Tibial artery (tissue), 4 donors: ENCODE data around the gene WNT8A.

Experiments
- DNase-seq, 2 donors: peaks; one replicate each; pipeline ENCODE4 v3.0.0-alpha.2; 2019
- H3K27ac ChIP-seq, 2 donors: fragments of 200-600 bp; sonication (generic) in 1 of 2; 1 replicate in 1 of 2; 2 replicates in 1 of 2; pipeline ENCODE4 v1.5.1; 2018 to 2019; ENCODE audit warnings: mild to moderate bottlenecking in 1 of 2
- H3K27me3 ChIP-seq, 2 donors: fragments of 200-600 bp; sonication (generic) in 1 of 2; one replicate each; pipeline versions ENCODE4 v1.5.1 to v1.6.0; 2016 to 2019
- H3K36me3 ChIP-seq, 3 donors: fragments of 200-600 bp; sonication (generic) in 2 of 3; one replicate each; pipeline ENCODE4 v1.5.1; 2016 to 2019; ENCODE audit warnings: mild to moderate bottlenecking in 2 of 3
- H3K4me1 ChIP-seq, 4 donors: fragments of 200-600 bp; sonication (generic) in 2 of 4; 1 replicate in 3 of 4; 2 replicates in 1 of 4; pipeline ENCODE4 v1.5.1; 2016 to 2019
- H3K4me3 ChIP-seq, 2 donors: fragments of 200-600 bp; sonication (generic) in 1 of 2; 1 replicate in 1 of 2; 2 replicates in 1 of 2; pipeline ENCODE4 v1.5.1; 2018 to 2019; ENCODE audit warnings: mild to moderate bottlenecking in 2 of 2
- H3K9me3 ChIP-seq, 3 donors: fragments of 200-600 bp; sonication (generic) in 1 of 3; one replicate each; pipeline ENCODE4 v1.5.1; 2016 to 2019
- CTCF ChIP-seq, 2 experiments: fragments of 200-600 bp in 1 of 2; fragments of 450-650 bp in 1 of 2; IDR thresholded peaks; one replicate each; pipeline ENCODE4 v1.5.1; 2017 to 2019; ENCODE audit warnings: antibody characterized with exemption in 2 of 2, mild to moderate bottlenecking in 1 of 2, moderate library complexity in 1 of 2
- intact Hi-C: fragments of 100-400 bp; cut with DNase I; formaldehyde crosslinking; loops from one replicate; pipeline ENCODE4 v1.15.0; 2023; ENCODE audit warnings: low total_unique reads

Gene WNT8A

DNA sequence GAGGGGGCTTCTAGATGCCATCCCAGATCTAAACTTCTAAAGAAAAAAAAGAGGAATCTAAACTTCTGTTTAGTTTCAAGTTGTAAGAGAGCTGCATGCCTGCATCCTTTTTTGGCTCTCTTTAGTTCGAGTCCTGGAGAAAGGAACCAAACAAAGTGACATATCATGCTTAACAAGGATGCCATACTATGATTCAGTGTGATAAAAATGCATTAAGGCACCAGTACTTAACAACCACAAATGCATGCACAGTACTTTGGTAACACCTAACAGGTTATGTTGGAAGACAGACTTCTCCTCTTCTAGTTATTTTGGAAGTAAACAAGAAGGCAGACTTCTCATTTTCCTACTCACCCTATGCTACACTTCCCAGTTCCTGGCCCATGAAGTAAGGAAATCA, 28.1 kb downstream of the WNT8A start:
- Histone ChIP-seq H3K27ac (no peak overlapping the region), H3K4me1 (no peaks in the 10 kb centered on the region), H3K36me3 (no peaks in the 10 kb centered on the region), H3K27me3 (no peaks in the 10 kb centered on the region), H3K9me3 (no peaks in the 10 kb centered on the region), H3K4me3 (no peak overlapping the region)
- intact Hi-C loops, result no loop called here
- no peak for DNase-seq
- no peak for TF ChIP-seq CTCF (IDR thresholded peaks at IDR 0.05)

DNA sequence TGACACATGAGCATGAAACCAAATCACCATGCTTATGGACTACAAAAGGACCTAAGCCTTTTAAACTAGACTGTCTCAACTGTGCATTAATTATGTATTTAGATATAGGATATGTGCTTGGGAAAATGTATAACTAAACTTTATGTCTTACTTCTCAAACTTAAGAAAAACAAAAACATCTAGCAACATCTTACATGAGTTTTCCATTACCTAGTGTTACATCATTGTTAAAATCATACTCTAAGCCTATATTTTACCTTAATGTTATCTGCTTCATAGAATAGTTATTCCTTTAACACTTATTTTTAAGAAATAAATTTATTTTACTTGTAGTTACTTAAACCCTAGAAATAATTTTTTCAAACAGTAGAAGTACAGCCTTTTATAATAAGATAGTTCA, 31.4 kb downstream of the WNT8A start:
- H3K27me3 ChIP-seq, result no peaks in the 10 kb centered on the region
- no peak overlapping the region for H3K4me3 ChIP-seq
- no peaks in the 10 kb centered on the region for H3K36me3 ChIP-seq
- no peak overlapping the region for H3K27ac ChIP-seq
- intact Hi-C loops, result no loop called here
- no peaks in the 10 kb centered on the region for H3K9me3 ChIP-seq
- DNase-seq, result no peak
- TF ChIP-seq CTCF (IDR thresholded peaks at IDR 0.05), result no peak
- H3K4me1 ChIP-seq, result no peaks in the 10 kb centered on the region

DNA sequence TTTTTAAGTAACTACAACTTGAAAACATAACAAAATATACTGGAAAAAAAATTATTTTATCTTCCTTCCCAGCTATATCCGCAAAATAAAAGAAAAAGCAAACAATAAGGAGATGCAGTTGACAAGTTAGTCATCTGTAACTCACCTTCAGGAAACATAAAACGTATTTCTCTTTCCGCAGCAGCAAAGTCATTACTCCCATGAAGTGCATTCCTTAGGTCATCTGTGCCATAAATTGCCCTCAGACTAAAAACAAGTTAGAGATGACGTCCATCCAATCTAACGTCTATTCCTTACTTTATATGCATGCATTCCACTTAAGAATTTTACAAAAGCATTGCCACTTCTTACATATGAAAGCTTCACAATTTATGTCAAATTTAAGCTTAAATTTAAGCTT, 44.5 kb downstream of the WNT8A start:
- Histone ChIP-seq H3K36me3 (no peaks in the 10 kb centered on the region), H3K4me1 (no peaks in the 10 kb centered on the region), H3K27me3 (peaks cover 0 to 3% of the 10 kb centered on the region in 2 donors), H3K4me3 (no peak overlapping the region), H3K27ac (no peak overlapping the region), H3K9me3 (no peaks in the 10 kb centered on the region)
- no peak for TF ChIP-seq CTCF (IDR thresholded peaks at IDR 0.05)
- intact Hi-C loops, result no loop called here
- DNase-seq, result no peak

- Histone ChIP-seq H3K4me1 (no peaks in the 10 kb centered on the region), H3K4me3 (no peak overlapping the region), H3K27me3 (peaks cover 0 to 3% of the 10 kb centered on the region in 2 donors), H3K9me3 (no peaks in the 10 kb centered on the region), H3K36me3 (no peaks in the 10 kb centered on the region), H3K27ac (no peak overlapping the region)
- intact Hi-C loops, result no loop called here
- TF ChIP-seq CTCF (IDR thresholded peaks at IDR 0.05), result no peak
- DNase-seq, result no peak
Observed at GRCh38 chr5:138129347-138129746, 45.5 kb downstream of the WNT8A start.

DNA sequence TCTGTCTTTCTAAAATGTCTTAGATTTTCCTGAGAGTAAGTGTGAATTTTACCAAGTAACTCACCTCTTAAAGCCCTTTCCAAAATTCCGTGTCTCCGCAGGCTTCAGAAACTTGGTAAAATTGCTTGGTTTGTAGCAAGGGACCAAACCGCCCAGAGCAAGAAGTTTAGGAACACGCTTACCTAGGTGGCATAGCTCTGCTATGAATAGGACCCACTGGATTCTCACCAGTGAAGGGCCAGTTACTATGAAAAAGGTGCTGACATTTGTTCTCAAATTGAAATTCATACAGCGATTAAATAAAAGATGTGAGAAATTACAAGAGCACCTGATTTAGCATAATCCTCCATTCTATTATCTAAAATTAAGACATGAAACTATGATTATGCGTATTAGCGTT, 48.7 kb downstream of the WNT8A start:
- no peak overlapping the region for H3K27ac ChIP-seq
- no peaks in the 10 kb centered on the region for H3K27me3 ChIP-seq
- H3K36me3 ChIP-seq, result no peaks in the 10 kb centered on the region
- no peak for DNase-seq
- H3K4me1 ChIP-seq, result no peaks in the 10 kb centered on the region
- TF ChIP-seq CTCF (IDR thresholded peaks at IDR 0.05), result no peak
- H3K9me3 ChIP-seq, result no peaks in the 10 kb centered on the region
- H3K4me3 ChIP-seq, result no peak overlapping the region
- intact Hi-C loops, result loop anchor here (5.0 kb wide), 2 partner anchors 55 to 355 kb away; no protein-coding TSS in a partner anchor
